ENCODE measurements around the gene UBTD1.
A peak's percentile ranks its signal among the peaks of the same experiment; 100 is the strongest.
"Not testable (repeated sequence)": the region's sequence is repeated elsewhere in the genome, so short reads cannot be mapped to it uniquely, and the experiment has no call there.

UBTD1 gene

DNA sequence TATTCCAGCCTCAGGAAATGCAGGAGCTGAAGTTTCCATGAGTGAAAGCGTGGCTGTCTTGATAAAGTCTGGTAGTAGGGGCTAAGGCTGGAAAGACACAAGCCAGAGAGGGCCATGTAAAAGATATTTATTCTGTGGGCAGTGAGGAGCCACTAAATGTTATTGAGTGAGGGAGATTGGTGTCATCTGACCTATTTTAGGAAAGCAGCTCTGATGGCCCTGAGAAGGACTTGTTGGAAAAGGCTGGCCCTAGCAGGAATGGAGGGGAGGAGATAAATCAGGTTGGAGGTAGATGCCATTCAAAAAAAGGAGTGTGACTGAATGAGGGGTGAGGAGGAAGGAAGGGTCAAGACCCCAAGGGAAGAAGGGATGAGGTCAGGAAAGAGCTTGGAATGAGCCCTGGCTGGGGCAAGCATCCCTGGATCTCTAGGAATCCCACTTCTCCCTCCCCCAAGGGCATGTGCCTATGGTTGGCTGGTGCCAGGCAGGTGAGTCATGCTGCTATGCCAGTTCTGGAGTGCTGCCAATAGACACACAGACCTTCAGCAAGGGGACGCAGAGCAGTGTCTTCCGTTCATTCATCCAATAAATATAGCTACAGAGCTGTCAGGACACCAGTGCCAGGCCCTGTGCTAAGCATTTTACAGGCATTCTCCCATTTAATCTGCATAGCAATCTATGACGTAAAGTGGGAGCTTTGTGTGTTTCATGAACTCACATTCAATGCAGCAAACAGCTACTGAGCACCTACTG lies 75.8 kb downstream of the UBTD1 start:
- CTCF ChIA-PET = interaction anchor here (0.9 to 2.8 kb wide), 4 partner anchors 21 to 95 kb away, joined by 3 to 16 read pairs (median 3); no protein-coding TSS in a partner anchor
- H3K27ac ChIP-seq = peak overlapping the region; percentile 99
- TF ChIP-seq, protein P1, sequence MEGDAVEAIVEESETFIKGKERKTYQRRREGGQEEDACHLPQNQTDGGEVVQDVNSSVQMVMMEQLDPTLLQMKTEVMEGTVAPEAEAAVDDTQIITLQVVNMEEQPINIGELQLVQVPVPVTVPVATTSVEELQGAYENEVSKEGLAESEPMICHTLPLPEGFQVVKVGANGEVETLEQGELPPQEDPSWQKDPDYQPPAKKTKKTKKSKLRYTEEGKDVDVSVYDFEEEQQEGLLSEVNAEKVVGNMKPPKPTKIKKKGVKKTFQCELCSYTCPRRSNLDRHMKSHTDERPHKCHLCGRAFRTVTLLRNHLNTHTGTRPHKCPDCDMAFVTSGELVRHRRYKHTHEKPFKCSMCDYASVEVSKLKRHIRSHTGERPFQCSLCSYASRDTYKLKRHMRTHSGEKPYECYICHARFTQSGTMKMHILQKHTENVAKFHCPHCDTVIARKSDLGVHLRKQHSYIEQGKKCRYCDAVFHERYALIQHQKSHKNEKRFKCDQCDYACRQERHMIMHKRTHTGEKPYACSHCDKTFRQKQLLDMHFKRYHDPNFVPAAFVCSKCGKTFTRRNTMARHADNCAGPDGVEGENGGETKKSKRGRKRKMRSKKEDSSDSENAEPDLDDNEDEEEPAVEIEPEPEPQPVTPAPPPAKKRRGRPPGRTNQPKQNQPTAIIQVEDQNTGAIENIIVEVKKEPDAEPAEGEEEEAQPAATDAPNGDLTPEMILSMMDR (conservative IDR thresholded peaks at IDR 0.05; ENCODE audit: low read depth) = no peak
- DNase-seq (ENCODE audit: low spot score) = peak; percentile 99
- POLR2A ChIA-PET (ENCODE audit: low non-redundant PET) = interaction anchor here (0.6 kb wide), 3 partner anchors 20 to 67 kb away, joined by 3 to 8 read pairs (median 4); no protein-coding TSS in a partner anchor

DNA sequence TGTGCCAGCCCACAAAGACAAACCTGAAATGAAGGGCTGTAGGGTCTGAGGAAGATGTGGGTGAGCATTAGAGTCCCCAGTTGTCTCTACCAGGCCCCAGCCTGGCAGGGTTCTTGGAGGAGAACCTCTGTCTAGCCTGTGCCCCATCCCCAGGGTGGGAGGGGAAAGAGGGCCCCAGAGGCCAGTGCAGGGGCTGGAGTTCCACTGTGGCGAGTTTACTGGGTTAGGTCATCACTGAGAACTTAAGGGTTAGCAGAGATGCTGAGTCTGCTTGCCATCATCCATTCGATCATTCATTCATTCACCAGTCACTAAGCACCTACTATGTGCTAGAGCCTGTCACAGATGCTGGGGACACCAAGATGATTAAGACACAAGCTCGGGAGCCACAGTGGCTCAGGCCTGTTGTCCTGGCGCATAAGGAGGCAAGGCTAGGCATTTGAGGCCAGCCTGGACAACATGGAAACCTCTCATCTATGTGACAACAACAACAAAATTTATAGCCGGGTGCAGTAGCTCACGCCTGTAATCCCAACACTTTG lies 76.5 kb downstream of the UBTD1 start:
- peak; percentile 47 for DNase-seq (ENCODE audit: low spot score)
- CTCF ChIA-PET = interaction anchor here (1.1 to 2.8 kb wide), 2 partner anchors 37 to 94 kb away, joined by 3 to 16 read pairs; no protein-coding TSS in a partner anchor
- POLR2A ChIA-PET (ENCODE audit: low non-redundant PET) = interaction anchor here (0.6 kb wide), 2 partner anchors 47 to 67 kb away, joined by 3 to 4 read pairs; no protein-coding TSS in a partner anchor
- TF ChIP-seq, protein P1 (conservative IDR thresholded peaks at IDR 0.05; ENCODE audit: low read depth) = no peak
- peak overlapping the region; percentile 99 for H3K27ac ChIP-seq

DNA sequence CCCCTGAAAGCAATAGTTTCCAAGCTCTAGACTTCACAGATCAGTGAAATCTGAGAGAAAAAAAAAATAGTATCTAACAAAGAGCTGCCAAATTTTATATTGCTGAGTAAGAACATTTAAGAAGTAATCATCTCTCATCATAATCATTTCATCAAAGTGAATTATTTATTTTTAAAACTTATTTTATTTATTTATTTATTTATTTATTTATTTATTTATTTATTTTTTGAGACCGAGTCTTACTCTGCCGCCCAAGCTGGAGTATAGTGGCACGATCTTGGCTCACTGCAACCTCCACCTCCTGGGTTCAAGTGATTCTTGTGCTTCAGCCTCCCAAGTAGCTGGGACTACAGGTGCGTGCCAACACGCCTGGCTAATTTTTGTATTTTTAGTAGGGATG lies 77.8 kb downstream of the UBTD1 start:
- CTCF ChIA-PET = interaction anchor here (0.5 to 2.8 kb wide), 4 partner anchors 23 to 1875 kb away, joined by 3 to 16 read pairs (median 4); no protein-coding TSS in a partner anchor
- POLR2A ChIA-PET (ENCODE audit: low non-redundant PET); DNase-seq (ENCODE audit: low spot score): not testable (repeated sequence)
- H3K27ac ChIP-seq = peak overlapping the region; percentile 99

DNA sequence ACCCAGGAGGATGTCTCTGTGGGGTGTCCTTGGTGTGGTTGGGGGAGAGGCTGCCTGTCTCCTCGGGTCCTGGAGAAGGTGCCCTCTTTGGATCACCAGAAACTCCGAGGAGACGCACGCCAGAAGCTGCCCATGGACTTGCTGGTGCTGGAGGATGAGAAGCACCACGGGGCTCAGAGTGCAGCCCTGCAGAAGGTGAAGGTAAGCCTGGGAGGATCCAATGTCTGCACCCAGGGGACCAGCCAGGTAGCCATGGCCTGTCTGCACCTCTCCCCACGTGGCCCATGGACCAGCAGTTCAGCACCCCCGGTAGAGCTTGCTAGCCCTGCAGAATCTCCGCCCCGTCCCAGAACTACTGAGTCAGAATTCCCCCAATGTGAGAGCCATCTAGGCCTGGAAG lies 79.0 kb downstream of the UBTD1 start:
- ChIA-PET CTCF (interaction anchor here (1.4 kb wide), 1 partner anchor 24 kb away, joined by 4 read pairs; no protein-coding TSS in a partner anchor), POLR2A (ENCODE audit: low non-redundant PET) (no interaction called here)
- no peak for DNase-seq (ENCODE audit: low spot score)
- peak overlapping the region; percentile 15; the same call in 1 of the 2 replicates for H3K27ac ChIP-seq
- TF ChIP-seq, protein P1 (conservative IDR thresholded peaks at IDR 0.05; ENCODE audit: low read depth) = no peak

DNA sequence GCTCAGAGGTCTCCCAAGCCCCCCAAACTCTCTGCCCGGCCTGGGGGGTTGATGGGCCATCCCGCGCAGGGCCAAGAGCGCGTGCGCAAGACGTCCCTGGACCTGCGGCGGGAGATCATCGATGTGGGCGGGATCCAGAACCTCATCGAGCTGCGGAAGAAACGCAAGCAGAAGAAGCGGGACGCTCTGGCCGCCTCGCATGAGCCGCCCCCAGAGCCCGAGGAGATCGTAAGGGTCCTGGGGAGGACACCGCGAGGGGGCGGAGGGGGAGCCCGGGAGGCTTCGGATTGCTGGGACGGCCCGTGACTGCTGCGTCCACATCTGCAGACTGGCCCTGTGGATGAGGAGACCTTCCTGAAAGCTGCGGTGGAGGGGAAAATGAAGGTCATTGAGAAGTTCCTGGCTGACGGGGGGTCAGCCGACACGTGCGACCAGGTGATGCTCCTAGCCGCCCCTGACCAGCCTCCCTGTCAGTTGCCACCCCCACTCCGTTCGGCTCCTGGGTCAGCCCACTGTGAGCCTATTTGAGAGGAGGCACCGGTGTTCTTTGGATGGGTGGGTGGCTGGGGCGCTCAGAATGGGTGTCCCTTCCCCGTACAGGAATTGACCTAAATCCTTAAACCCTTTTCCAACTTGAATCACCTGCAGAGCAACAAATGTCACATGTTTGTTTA lies 79.6 kb downstream of the UBTD1 start:
- TF ChIP-seq, protein P1 (conservative IDR thresholded peaks at IDR 0.05; ENCODE audit: low read depth) = no peak
- H3K27ac ChIP-seq = no peak overlapping the region
- ChIA-PET POLR2A (ENCODE audit: low non-redundant PET) (no interaction called here), CTCF (interaction anchor here (0.7 kb wide), 1 partner anchor 23 kb away, joined by 3 read pairs; no protein-coding TSS in a partner anchor)
- DNase-seq (ENCODE audit: low spot score) = no peak

DNA sequence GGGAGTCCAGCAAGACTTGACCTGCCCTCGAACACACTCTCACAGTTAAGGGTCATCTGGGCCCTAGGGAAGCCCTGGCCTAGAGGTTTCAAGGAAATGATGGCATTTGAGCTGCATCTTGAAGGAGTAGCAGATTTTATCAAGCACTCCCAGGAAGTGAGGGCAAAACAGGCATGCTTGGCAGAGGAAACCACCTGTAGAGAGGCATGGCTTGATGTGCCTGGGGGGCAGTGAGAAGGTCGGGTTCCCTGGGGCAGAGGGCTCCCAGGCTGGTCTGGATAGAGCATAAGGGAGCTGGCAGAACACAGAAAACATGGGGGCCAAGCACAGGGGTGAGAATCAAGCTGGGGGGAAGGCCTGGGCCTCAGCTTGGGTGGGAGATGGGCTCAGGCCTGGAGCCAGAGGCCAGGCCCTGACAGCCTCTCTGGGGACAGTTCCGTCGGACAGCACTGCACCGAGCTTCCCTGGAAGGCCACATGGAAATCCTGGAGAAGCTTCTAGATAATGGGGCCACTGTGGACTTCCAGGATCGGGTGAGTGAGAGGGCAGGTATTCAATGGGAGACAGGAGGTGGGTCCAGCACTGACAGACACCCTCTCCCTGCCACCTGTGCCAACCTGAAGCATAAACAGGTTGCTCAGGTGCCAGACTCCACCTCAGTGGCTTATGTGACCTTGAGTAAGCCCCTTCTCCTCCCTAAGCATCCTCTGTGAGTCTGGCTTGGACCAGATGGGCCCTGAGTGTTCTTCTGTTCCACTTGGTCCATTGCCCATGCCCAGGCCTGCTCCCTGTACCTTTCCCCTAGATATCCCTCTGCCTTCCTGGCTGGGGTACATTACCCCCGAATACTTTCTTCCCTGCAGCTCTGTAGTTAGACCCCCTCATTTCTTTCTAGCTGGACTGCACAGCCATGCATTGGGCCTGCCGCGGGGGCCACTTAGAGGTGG lies 82.0 kb downstream of the UBTD1 start:
- no peak for DNase-seq (ENCODE audit: low spot score)
- peak overlapping the region; percentile 38; the same call in 1 of the 2 replicates for H3K27ac ChIP-seq
- ChIA-PET CTCF (interaction anchor here (0.6 to 0.9 kb wide), 2 partner anchors 129 to 140 kb away, joined by 3 to 5 read pairs; no protein-coding TSS in a partner anchor), POLR2A (ENCODE audit: low non-redundant PET) (no interaction called here)
- TF ChIP-seq, protein P1 (conservative IDR thresholded peaks at IDR 0.05; ENCODE audit: low read depth) = no peak
